Epithelial cell of prostate (primary cell): ENCODE results near the gene TUFM.

Experiments used
- DNase-seq: peaks from one replicate; pipeline ENCODE4 v3.0.0-alpha.2; 2011; ENCODE audit warnings: low read depth, low spot score
- H3K27ac ChIP-seq: fragments of 450-650 bp; 2 replicates; pipeline ENCODE4 v1.5.1; 2017; ENCODE audit warnings: mild to moderate bottlenecking

Gene TUFM

DNA sequence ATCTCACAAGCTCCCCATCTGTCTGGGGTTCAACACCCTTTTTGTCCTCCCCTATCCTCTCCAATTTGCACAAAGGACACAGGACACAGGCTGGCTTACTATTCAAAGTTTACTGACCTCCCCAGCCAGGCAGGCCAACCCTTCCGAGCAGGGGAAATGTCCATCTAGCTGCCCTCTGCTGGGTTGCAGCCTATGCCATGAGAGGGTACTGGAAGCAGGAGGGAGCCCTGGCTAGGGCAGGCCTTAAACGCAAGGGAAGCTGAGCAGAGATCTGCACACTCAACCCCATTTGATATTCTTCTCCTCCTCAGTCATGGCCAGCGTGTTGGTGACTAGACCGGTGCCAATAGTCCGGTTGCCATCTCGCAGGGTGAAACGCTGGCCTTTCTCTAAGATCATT lies 3.5 kb downstream of the TUFM start:
- no peak for DNase-seq
- no peak overlapping the region for H3K27ac ChIP-seq

GRCh38 chr16:28839899-28840298 lies 6.2 kb downstream of the TUFM start:
- no peak for DNase-seq
- peak overlapping the region; percentile 77 for H3K27ac ChIP-seq

- H3K27ac ChIP-seq = peak overlapping the region; percentile 77
- DNase-seq = no peak
Measured at GRCh38 chr16:28839004-28839639, 7.0 kb downstream of the TUFM start.

DNA sequence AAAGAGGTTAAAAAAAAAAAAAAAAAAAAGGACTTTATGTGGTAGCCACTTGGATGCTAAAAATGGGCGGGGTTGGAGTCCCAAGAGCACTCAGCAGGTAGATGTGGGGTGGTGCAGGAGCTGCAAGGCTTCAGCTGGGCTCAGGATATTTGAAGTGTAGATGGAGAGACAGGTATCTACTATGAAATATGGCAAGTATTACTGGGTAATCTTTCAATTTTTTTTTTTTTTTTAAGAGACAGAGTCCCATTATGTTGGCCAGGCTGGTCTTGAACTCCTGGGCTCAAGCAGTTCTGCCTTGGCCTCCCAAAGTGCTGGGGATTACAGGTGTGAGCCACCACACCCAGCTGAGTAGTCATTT lies 7.6 kb downstream of the TUFM start:
- peak overlapping the region; percentile 77 for H3K27ac ChIP-seq
- no peak for DNase-seq

GRCh38 chr16:28837672-28838557 lies 8.2 kb downstream of the TUFM start:
- no peak for DNase-seq
- H3K27ac ChIP-seq = peak overlapping the region; percentile 77

DNA sequence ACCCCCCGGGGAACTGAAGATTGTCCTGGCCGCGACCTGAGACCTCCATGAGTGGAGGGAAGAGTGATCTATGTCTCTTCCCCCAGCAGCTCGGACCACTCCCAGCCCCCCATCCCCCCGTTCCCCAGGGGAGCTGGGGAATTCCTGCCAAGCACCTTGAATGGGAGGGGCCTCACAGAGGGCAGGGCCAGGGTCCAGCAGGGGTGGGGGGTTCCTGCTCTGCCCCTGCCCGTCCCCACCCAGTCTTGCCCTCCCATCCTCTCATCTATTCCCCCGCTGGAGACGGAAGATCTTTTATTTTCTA lies 9.4 kb downstream of the TUFM start:
- DNase-seq = no peak
- no peak overlapping the region for H3K27ac ChIP-seq

DNA sequence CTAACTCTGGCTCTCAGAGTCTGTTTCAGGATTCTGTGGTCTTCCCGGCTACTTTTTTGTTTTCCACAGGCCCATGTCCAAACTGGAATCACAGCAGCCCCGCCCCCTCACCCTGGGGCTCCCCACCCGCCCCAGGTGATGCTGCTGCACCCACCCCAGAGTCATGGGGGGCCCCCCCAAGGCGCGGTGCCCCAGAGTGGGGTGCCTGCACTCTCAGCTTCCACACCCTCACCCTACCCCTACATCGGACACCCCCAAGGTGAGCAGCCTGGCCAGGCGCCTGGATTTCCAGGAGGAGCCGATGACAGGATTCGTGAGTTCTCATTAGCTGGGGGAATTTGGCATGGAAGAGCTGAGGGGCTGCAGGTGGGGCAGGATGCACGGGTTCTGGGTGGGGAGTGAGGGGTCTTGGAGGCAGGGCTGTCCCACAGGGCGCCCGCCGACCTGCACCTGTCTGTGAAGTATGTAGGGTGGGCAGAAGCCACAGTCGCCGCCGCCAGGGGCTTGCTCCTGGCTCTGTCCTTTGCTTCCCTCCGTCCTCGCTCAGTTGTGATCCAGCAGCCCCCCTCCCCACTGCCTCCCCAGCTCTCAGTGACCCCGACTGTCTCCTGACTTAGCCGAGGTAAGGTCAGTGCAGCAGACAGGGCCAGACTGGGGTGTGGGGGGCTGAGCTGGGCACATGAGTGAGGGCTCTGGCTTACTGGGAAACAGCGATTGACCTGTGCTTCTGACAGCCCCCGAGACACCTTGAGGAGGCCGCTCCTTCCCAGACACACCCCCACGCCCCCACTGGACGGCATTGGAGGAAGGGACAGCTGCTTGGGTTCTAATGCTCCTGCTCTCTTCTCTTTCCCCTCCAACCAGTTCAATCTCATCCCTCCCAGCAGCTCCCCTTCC lies 10.0 kb downstream of the TUFM start:
- H3K27ac ChIP-seq = no peak overlapping the region
- DNase-seq = no peak

- no peak for DNase-seq
- H3K27ac ChIP-seq = no peak overlapping the region
Measured at GRCh38 chr16:28834873-28835863, 11.0 kb downstream of the TUFM start.

- H3K27ac ChIP-seq = no peak overlapping the region
- no peak for DNase-seq
Measured at GRCh38 chr16:28834349-28834748, 11.8 kb downstream of the TUFM start.

GRCh38 chr16:28830531-28830930 lies 15.6 kb downstream of the TUFM start:
- DNase-seq = no peak
- no peak overlapping the region for H3K27ac ChIP-seq

DNA sequence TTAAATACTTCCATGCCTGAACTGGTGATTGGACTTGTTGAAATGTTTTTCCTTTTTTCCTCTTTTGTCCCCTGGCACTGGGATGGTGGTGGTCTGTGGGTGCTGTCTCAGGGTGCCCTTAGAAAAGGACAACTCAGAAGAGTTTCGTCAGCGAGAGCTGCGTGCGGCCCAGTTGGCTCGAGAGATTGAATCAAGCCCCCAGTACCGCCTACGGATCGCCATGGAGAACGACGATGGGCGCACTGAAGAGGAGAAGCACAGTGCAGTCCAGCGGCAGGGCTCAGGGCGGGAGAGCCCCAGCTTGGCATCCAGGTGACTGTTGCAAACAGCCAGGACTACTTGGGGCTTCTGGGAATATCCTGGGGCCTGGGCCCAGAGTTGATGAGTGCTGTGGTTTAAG lies 16.4 kb downstream of the TUFM start:
- no peak overlapping the region for H3K27ac ChIP-seq
- DNase-seq = no peak

- no peak for DNase-seq
- peak overlapping the region; percentile 98 for H3K27ac ChIP-seq
Measured at GRCh38 chr16:28826141-28826540, 20.0 kb downstream of the TUFM start.

GRCh38 chr16:28824717-28824973 lies 21.5 kb downstream of the TUFM start:
- H3K27ac ChIP-seq = peak overlapping the region; percentile 98
- no peak for DNase-seq

GRCh38 chr16:28823873-28824716 lies 22.1 kb downstream of the TUFM start:
- H3K27ac ChIP-seq = peak overlapping the region; percentile 98
- DNase-seq = peak; percentile 88

DNA sequence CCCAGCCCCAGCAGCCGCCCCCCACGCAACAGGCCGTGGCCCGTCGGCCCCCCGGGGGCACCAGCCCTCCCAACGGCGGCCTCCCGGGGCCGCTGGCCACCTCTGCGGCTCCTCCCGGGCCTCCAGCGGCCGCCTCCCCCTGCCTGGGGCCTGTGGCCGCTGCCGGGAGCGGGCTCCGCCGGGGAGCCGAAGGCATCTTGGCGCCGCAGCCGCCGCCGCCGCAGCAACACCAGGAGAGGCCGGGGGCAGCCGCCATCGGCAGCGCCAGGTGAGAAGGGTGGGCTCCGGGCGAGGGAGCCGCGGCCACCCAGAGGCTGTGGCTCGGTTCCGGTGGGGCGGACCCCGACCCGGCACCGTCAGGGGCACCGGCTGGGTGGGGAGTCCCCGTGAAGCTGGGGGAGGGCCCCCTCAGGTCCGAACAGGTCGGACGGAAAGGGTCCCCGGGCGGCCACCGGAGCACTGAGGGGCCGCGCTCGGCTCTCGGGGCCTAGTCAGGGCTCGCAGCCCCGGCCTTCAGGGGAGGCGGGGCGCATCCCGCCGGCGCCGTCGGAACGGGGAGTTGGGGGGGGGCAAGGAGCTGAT lies 22.8 kb downstream of the TUFM start:
- peak overlapping the region; percentile 98 for H3K27ac ChIP-seq
- no peak for DNase-seq

DNA sequence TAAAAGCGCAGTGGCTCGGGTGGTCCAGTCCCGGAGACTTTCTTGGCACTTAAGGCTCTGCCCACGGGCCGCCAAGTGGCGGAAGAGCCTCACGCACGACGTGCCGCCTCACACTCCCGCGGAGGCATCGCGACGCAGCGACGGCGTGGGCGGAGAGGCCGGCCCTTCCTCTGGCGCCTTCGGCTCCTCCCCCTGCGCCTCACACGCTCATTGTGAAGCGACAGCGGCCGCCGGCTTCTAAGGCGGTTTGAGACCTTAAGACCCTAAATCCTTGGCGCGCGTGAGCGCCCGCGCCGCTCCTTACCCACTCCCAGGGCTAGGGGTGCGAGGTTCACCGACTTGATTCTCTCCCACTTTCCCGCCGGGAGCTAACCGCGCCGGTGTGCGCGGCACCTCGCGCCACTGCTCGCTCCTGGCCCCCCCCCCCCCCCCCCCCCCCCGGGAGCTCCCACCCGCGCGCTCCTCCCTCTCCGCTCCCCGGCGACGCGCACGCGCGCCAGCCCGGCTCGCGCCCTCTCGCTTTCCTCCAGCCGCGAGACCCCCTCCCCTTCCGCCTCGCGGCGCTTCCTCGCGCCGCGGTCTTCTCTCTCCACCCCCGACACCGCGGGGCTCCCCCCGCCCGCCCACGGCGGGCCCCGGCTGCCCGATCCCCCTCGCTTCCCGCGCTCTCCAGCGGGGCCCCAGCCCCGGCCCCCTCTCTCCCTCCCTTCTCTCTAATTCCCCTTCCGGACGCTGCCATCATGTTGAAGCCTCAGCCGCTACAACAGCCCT lies 23.4 kb downstream of the TUFM start, which contains the start of gene ATXN2L:
ATXN2L (plus strand) TSS at position 480 of the 771 bp plus-strand sequence; CDS start at position 741, 261 bp downstream.
- DNase-seq = peak; percentile 74
- peak within 1 kb of the TSS; percentile 98 for H3K27ac ChIP-seq

- no peak for DNase-seq
- H3K27ac ChIP-seq = peak overlapping the region; percentile 98
Measured at GRCh38 chr16:28821874-28822519, 24.2 kb downstream of the TUFM start.
